ENCODE measurements around the gene CATSPERZ. TPM values are rescaled to one million over a fixed set of nuclear protein-coding genes. Genes with fewer than 3 reads are reported as not detected.
A peak's percentile ranks its signal among the peaks of the same experiment; 100 is the strongest.

CATSPERZ gene
- total RNA-seq, 2 experiments from 2014 or later, result not detected

- ChIA-PET POLR2A (interaction anchor here (0.6 to 4.3 kb wide), 11 partner anchors 8 to 567 kb away, joined by 3 to 37 read pairs (median 4); partner anchors contain the start of genes PRDX5 and TRMT112), CTCF (interaction anchor here (1.3 to 5.3 kb wide), 5 partner anchors 9 to 99 kb away, joined by 3 to 47 read pairs (median 9); partner anchors contain the start of genes FKBP2, PRDX5 and TRMT112)
- DNase-seq (peak; percentile 91), ATAC-seq (peak; percentile 80)
- Mint-ChIP-seq H3K4me3 (peak within 1 kb of the TSS; percentile 80), H3K4me1 (ENCODE audit: low read depth) (peaks cover 53% of the 10 kb centered on the region), H3K27ac (peak within 1 kb of the TSS; percentile 91), H3K36me3 (ENCODE audit: low read depth) (peaks cover 38% of the 10 kb centered on the region), H3K9me3 (ENCODE audit: insufficient read depth) (no peaks in the 10 kb centered on the region), H3K27me3 (ENCODE audit: low read depth) (no peaks in the 10 kb centered on the region)
These were observed 39.7 kb downstream of the CATSPERZ start, which contains the start of gene CCDC88B for GRCh38 chr11:64339754-64340408. CCDC88B (plus strand) TSS chr11:64340204; CDS start chr11:64340267, 63 bp downstream.

GRCh38 chr11:64340671-64341335, 40.6 kb downstream of the CATSPERZ start:
- peak; percentile 54 for ATAC-seq
- Mint-ChIP-seq H3K9me3 (ENCODE audit: insufficient read depth) (no peaks in the 10 kb centered on the region), H3K27me3 (ENCODE audit: low read depth) (no peaks in the 10 kb centered on the region), H3K4me3 (peak overlapping the region; percentile 80), H3K36me3 (ENCODE audit: low read depth) (peaks cover 41% of the 10 kb centered on the region), H3K27ac (peak overlapping the region; percentile 91), H3K4me1 (ENCODE audit: low read depth) (peaks cover 55% of the 10 kb centered on the region)
- POLR2A ChIA-PET, result interaction anchor here (0.6 to 4.3 kb wide), 8 partner anchors 9 to 566 kb away, joined by 3 to 37 read pairs (median 4); partner anchors contain the start of genes ESRRA, PRDX5 and TRMT112
- CTCF ChIA-PET, result interaction anchor here (0.6 to 5.3 kb wide), 7 partner anchors 10 to 91 kb away, joined by 3 to 47 read pairs (median 6); partner anchors contain the start of genes CATSPERZ, PRDX5 and TRMT112
- DNase-seq, result peak; percentile 87

- Mint-ChIP-seq H3K4me3 (peak overlapping the region; percentile 80), H3K9me3 (ENCODE audit: insufficient read depth) (no peaks in the 10 kb centered on the region), H3K36me3 (ENCODE audit: low read depth) (peaks cover 44% of the 10 kb centered on the region), H3K27me3 (ENCODE audit: low read depth) (no peaks in the 10 kb centered on the region), H3K27ac (peak overlapping the region; percentile 55), H3K4me1 (ENCODE audit: low read depth) (peaks cover 55% of the 10 kb centered on the region)
- ChIA-PET POLR2A (interaction anchor here (0.8 to 4.3 kb wide), 4 partner anchors 10 to 134 kb away, joined by 4 to 37 read pairs (median 14); partner anchors contain the start of genes ESRRA, PRDX5 and TRMT112), CTCF (interaction anchor here (0.6 to 5.3 kb wide), 10 partner anchors 11 to 92 kb away, joined by 3 to 47 read pairs (median 6); partner anchors contain the start of genes CATSPERZ, ESRRA, PRDX5 and TRMT112)
- no peak for ATAC-seq
- no peak for DNase-seq
These were observed 41.3 kb downstream of the CATSPERZ start for GRCh38 chr11:64341429-64341828.

- peak; percentile 84 for ATAC-seq
- H3K27me3 Mint-ChIP-seq (ENCODE audit: low read depth), result no peaks in the 10 kb centered on the region
- H3K4me1 Mint-ChIP-seq (ENCODE audit: low read depth), result peaks cover 55% of the 10 kb centered on the region
- no peak overlapping the region for H3K27ac Mint-ChIP-seq
- peak overlapping the region; percentile 80 for H3K4me3 Mint-ChIP-seq
- no peaks in the 10 kb centered on the region for H3K9me3 Mint-ChIP-seq (ENCODE audit: insufficient read depth)
- peak; percentile 95 for DNase-seq
- H3K36me3 Mint-ChIP-seq (ENCODE audit: low read depth), result peaks cover 46% of the 10 kb centered on the region
- POLR2A ChIA-PET, result interaction anchor here (0.7 to 4.3 kb wide), 3 partner anchors 11 to 38 kb away, joined by 3 to 37 read pairs (median 7); partner anchors contain the start of genes ESRRA, PRDX5 and TRMT112
- CTCF ChIA-PET, result interaction anchor here (0.6 to 5.3 kb wide), 14 partner anchors 10 to 138 kb away, joined by 3 to 47 read pairs (median 4); partner anchors contain the start of genes ESRRA, PRDX5 and TRMT112
These were observed 42.0 kb downstream of the CATSPERZ start for GRCh38 chr11:64341851-64342791.

- ChIA-PET POLR2A (interaction anchor here (0.7 to 2.2 kb wide), 2 partner anchors 10 to 39 kb away, joined by 3 to 7 read pairs; partner anchors contain the start of gene ESRRA), CTCF (interaction anchor here (0.6 to 5.3 kb wide), 13 partner anchors 9 to 139 kb away, joined by 3 to 47 read pairs (median 4); partner anchors contain the start of genes ESRRA, PRDX5 and TRMT112)
- no peaks in the 10 kb centered on the region for H3K27me3 Mint-ChIP-seq (ENCODE audit: low read depth)
These were observed 42.9 kb downstream of the CATSPERZ start for GRCh38 chr11:64342869-64343745.

GRCh38 chr11:64343767-64344559, 43.8 kb downstream of the CATSPERZ start:
- ChIA-PET POLR2A (no interaction called here), CTCF (interaction anchor here (0.6 to 5.3 kb wide), 5 partner anchors 11 to 136 kb away, joined by 3 to 47 read pairs (median 8); partner anchors contain the start of genes PRDX5 and TRMT112)
- no peak for DNase-seq
- Mint-ChIP-seq H3K27me3 (ENCODE audit: low read depth) (no peaks in the 10 kb centered on the region), H3K4me1 (ENCODE audit: low read depth) (peaks cover 41% of the 10 kb centered on the region), H3K27ac (no peak overlapping the region), H3K4me3 (no peak overlapping the region), H3K36me3 (ENCODE audit: low read depth) (peaks cover 40% of the 10 kb centered on the region), H3K9me3 (ENCODE audit: insufficient read depth) (no peaks in the 10 kb centered on the region)
- ATAC-seq, result no peak

More at GRCh38 chr11:64342869-64343745, 42.9 kb downstream of the CATSPERZ start:
- no peaks in the 10 kb centered on the region for H3K9me3 Mint-ChIP-seq (ENCODE audit: insufficient read depth)
- DNase-seq, result no peak
- H3K36me3 Mint-ChIP-seq (ENCODE audit: low read depth), result peaks cover 42% of the 10 kb centered on the region
- no peak for ATAC-seq
- no peak overlapping the region for H3K27ac Mint-ChIP-seq
- H3K4me1 Mint-ChIP-seq (ENCODE audit: low read depth), result peaks cover 47% of the 10 kb centered on the region
- no peak overlapping the region for H3K4me3 Mint-ChIP-seq

GRCh38 chr11:64344787-64345186, 44.6 kb downstream of the CATSPERZ start:
- CTCF ChIA-PET, result interaction anchor here (1.3 to 3.1 kb wide), 3 partner anchors 10 to 13 kb away, joined by 3 to 9 read pairs (median 8); no protein-coding TSS in a partner anchor
- Mint-ChIP-seq H3K9me3 (ENCODE audit: insufficient read depth) (no peaks in the 10 kb centered on the region), H3K4me1 (ENCODE audit: low read depth) (peaks cover 33% of the 10 kb centered on the region), H3K36me3 (ENCODE audit: low read depth) (peaks cover 33% of the 10 kb centered on the region), H3K27me3 (ENCODE audit: low read depth) (no peaks in the 10 kb centered on the region), H3K27ac (no peak overlapping the region), H3K4me3 (no peak overlapping the region)
- POLR2A ChIA-PET, result no interaction called here
- ATAC-seq, result no peak
- no peak for DNase-seq

- POLR2A ChIA-PET, result interaction anchor here (0.7 kb wide), 1 partner anchor 359 kb away, joined by 3 read pairs; no protein-coding TSS in a partner anchor
- CTCF ChIA-PET, result interaction anchor here (1.5 to 2.7 kb wide), 2 partner anchors 8 to 16 kb away, joined by 6 to 8 read pairs; no protein-coding TSS in a partner anchor
- ATAC-seq, result no peak
- H3K9me3 Mint-ChIP-seq (ENCODE audit: insufficient read depth), result no peaks in the 10 kb centered on the region
- H3K4me3 Mint-ChIP-seq, result no peak overlapping the region
- peaks cover 31% of the 10 kb centered on the region for H3K36me3 Mint-ChIP-seq (ENCODE audit: low read depth)
- no peak for DNase-seq
- no peaks in the 10 kb centered on the region for H3K27me3 Mint-ChIP-seq (ENCODE audit: low read depth)
- H3K27ac Mint-ChIP-seq, result no peak overlapping the region
- H3K4me1 Mint-ChIP-seq (ENCODE audit: low read depth), result peaks cover 14% of the 10 kb centered on the region
These were observed 47.2 kb downstream of the CATSPERZ start for GRCh38 chr11:64347193-64347867.
